ENCODE data around the gene PRKAR1B.

Gene PRKAR1B

DNA sequence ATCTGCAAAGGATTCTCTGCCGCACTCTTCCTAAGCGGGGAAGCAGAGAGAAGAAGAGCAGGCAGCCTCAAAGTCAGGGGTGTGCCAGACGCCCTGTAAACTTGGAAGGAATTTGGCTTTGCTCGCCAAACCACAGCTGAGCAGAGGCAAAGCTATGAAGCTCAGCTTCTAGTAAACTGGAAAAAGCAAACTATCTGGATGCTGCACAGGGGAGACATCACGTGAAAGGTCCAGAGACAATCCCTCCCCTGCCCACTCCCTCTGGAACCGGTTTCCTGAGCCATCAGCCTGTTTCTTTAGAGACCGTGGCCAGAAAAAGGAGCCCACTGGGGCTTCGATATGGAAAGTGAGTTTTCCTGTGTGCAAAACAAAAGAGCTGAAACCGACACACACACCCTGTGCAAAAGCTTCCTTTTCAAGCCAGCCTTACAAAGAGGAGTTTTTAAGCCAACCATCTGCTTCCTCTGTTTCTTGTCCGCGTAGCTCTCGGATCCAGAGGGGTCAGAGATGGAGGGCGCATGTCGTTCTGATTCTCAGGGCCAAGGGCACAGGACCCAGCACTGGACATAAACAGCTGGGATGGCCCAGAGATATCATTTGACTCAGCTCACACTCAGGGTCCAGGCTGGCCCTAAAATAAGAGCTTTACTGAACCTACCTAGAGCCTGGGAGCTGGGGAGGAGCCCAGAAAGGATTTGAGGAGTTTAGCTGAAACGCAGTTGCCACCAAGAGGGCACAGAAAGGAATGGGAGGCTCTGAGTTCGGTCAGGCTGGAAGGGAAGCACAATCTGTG, 58.7 kb downstream of the PRKAR1B start:
- H3K27ac ChIP-seq, result no peak overlapping the region; the same call in 1 of the 2 replicates
- TF ChIP-seq, protein P1, sequence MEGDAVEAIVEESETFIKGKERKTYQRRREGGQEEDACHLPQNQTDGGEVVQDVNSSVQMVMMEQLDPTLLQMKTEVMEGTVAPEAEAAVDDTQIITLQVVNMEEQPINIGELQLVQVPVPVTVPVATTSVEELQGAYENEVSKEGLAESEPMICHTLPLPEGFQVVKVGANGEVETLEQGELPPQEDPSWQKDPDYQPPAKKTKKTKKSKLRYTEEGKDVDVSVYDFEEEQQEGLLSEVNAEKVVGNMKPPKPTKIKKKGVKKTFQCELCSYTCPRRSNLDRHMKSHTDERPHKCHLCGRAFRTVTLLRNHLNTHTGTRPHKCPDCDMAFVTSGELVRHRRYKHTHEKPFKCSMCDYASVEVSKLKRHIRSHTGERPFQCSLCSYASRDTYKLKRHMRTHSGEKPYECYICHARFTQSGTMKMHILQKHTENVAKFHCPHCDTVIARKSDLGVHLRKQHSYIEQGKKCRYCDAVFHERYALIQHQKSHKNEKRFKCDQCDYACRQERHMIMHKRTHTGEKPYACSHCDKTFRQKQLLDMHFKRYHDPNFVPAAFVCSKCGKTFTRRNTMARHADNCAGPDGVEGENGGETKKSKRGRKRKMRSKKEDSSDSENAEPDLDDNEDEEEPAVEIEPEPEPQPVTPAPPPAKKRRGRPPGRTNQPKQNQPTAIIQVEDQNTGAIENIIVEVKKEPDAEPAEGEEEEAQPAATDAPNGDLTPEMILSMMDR (conservative IDR thresholded peaks at IDR 0.05), result no peak

DNA sequence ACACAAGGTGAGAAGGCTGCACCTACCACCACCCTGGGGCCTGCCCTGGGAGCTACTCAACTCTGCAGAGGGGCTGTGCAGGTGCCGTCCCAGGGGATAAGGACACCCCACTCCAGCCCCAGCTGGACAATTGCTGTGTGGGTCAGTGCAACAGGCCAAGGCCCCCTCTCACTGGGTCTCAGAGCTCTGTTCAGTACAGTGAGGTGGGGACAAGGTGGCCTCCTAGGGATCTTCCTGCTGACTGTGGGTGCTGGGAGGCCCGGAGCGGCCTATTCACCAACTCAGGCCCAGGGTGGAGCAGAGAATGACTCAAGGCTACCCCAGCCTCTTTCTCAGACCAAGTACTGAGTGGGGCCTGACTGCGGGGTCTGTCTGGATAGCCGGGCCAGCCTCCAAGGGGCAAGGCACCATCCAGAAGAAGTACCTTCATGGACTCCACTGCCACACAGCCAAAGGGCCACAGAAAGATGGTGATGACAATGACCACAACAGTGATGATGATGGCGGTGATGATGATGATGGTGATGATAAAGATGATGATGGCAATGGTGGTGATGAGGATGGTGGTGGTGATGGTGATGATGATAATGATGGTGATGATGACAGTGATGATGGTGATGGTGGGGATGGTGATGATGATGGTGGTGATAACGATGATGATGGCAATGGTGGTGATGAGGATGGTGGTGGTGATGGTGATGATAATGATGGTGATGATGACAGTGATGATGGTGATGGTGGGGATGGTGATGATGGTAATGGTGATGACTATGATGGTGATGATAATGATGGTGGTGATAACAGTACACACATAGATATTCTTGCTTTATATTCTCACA, 60.4 kb downstream of the PRKAR1B start:
- H3K27ac ChIP-seq, result no peak overlapping the region
- TF ChIP-seq, protein P1 (conservative IDR thresholded peaks at IDR 0.05), result no peak

DNA sequence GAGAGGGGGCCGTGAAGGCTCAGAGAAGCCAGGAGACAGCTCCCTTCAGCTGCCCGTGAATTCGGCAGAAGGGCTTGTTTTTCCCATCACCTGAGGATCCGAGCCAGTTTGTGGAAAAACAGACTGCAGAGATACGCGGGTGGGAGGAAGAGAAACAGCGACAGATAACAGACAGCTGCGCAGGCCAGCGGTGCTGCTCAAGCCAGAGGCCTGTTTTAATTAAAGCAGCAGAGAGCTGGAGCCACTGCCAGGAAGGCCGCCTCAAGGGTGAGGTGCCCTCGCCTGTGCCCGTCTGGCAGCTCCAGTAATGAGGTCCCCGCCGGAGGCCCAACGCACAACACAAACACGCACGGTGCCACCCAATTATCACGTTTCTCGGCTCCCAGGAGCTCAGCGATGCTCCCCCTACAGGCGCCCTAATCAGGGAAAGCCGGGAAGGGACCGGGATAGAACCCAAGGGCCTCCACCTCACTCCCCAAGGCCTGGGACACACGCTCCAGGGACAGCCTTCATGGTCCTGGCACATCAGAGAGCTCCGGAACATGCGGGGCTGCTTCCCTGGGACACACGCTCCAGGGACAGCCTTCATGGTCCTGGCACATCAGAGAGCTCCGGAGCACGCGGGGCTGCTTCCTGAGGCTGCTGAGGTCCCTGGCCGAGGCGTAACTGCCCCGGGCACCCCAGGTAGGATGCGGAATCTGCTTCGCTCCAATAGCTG, 61.2 kb downstream of the PRKAR1B start:
- TF ChIP-seq, protein P1 (conservative IDR thresholded peaks at IDR 0.05), result no peak
- no peak overlapping the region for H3K27ac ChIP-seq

DNA sequence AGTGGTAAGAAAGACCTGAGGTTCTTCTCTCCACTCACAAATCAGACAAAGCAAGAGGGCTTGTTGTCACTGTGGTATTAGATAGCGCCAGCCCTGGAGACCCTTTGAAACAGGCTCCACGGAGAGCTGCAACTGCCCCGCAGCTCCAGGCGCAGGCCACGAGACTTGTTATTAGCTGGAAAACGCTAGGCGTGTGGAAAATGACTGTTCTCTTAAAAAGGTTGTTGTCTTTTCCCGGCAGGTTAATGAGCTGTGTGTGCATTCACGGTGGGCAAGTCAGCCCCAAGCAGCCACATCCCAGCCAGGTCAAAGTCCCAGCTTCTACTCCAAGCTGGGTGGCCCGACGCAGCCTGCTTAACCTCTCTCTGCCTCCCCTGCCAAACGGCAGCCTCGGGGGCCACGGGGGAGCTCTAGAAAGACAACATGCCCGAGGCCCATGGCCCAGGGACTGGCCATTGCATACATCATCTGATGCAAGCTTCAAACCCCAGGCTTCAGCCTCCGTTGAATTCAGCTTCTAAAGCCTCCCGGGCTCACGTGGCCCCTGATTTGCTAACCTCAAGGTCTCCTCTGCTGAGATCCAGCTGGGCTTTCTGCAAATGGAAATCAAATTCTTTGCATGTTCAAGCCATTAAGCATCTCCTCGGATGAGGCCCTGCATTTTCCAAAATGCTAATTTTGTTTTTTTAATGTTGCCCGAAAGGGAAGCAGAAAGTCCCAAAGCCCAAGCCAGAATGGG, 61.9 kb downstream of the PRKAR1B start:
- TF ChIP-seq, protein P1 (conservative IDR thresholded peaks at IDR 0.05), result no peak
- no peak overlapping the region for H3K27ac ChIP-seq

DNA sequence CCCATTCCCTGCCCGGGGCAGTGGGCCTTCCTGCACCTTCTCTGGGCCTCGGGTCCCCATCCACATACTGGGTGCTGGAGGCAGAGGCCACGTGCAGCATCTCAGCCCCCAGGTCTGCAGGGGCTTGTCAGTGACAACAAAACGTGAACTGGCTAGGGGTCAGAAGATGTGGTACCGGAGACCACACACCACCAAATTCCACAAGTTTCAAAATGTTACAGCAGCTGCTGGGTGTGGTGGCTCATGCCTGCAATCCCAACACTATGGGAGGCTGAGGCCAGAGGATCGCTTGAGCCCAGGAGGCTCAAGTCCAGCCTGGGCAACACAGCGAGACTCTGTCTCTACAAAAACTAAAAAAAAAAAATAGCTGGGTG, 62.7 kb downstream of the PRKAR1B start:
- TF ChIP-seq, protein P1 (conservative IDR thresholded peaks at IDR 0.05), result no peak
- no peak overlapping the region for H3K27ac ChIP-seq

DNA sequence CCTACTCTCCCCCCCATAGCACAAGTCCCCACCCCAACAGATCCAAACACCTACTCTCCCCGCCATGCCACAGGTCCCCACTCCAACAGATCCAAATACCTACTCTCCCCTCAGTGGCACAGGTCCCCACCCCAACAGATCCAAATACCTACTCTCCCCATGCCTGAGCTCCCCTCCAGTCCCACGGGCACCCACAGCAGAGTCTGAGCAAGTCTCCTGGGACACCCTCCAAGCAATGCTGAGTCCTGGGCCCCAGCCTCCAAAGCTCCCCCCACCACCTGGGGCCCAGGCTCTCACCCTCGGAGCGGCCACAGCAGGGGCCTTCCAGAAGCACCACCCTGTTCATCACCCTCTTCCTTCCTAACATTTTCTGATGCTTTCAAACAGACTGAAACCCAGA, 64.5 kb downstream of the PRKAR1B start:
- TF ChIP-seq, protein P1 (conservative IDR thresholded peaks at IDR 0.05), result no peak
- H3K27ac ChIP-seq, result no peak overlapping the region
